ENCODE data around the gene PTPRQ. TPM values are rescaled to one million over a fixed set of nuclear protein-coding genes. Genes with fewer than 3 reads are reported as not detected.

PTPRQ gene
- polyA plus RNA-seq, 1 experiment: 5.1 TPM

DNA sequence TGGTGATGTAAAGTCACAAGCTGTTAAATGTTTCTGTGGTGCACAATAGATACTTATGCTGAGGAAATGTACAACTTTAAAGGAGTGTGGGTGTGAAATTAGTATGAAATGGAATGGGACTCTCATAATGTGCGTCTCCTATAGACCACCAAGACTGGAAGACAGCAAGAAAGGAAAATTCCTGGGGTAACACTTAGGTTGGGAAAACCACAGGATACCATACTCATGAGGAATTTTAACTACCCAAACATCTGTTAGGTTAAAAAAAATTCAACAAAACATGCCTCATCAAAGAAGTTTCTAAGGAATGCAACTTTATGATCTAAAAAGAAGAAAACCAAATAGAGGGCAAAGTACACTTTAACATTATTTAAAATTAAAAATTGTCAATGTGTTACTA lies 149.7 kb downstream of the PTPRQ start:
- H3K4me3 ChIP-seq (ENCODE audit: low read depth, low read length): no peak overlapping the region
- DNase-seq (ENCODE audit: low read depth): peak; percentile 70
- no peaks in the 10 kb centered on the region for H3K27me3 ChIP-seq (ENCODE audit: control insufficient read depth, insufficient read depth, low read length)
- CTCF ChIA-PET: no interaction called here
- no peak for TF ChIP-seq CTCF (IDR thresholded peaks at IDR 0.05; ENCODE audit: insufficient read depth, low read depth, low read length)
- POLR2A ChIA-PET: no interaction called here
- H3K36me3 ChIP-seq (ENCODE audit: control insufficient read depth, insufficient read depth, low read length): no peaks in the 10 kb centered on the region

DNA sequence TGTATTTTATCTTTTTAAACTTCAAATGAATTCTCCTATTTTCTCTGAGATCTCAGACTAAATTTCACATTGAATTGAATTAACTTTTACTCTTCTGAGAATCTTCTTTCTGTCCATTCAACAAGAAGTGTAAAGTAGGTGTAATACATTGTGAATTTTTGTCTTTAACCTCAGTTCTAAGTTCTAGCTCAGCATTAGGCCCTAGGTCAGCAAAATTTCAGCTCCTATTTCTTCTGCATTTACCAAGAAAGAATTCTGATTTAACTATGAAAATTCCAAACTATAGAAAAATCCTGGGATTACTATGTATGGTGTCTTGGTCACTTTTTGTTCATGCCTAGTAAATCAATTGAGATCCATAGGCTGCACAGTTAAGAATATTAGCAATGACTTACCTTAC lies 152.5 kb downstream of the PTPRQ start:
- Histone ChIP-seq H3K36me3 (ENCODE audit: control insufficient read depth, insufficient read depth, low read length) (no peaks in the 10 kb centered on the region), H3K27me3 (ENCODE audit: control insufficient read depth, insufficient read depth, low read length) (no peaks in the 10 kb centered on the region), H3K4me3 (ENCODE audit: low read depth, low read length) (no peak overlapping the region)
- ChIA-PET POLR2A (no interaction called here), CTCF (no interaction called here)
- no peak for TF ChIP-seq CTCF (IDR thresholded peaks at IDR 0.05; ENCODE audit: insufficient read depth, low read depth, low read length)
- DNase-seq (ENCODE audit: low read depth): no peak

GRCh38 chr12:80598004-80598606 lies 154.1 kb downstream of the PTPRQ start:
- POLR2A ChIA-PET: no interaction called here
- H3K4me3 ChIP-seq (ENCODE audit: low read depth, low read length): no peak overlapping the region

GRCh38 chr12:80602455-80602854 lies 158.4 kb downstream of the PTPRQ start:
- no peak overlapping the region for H3K4me3 ChIP-seq (ENCODE audit: low read depth, low read length)
- H3K27me3 ChIP-seq (ENCODE audit: control insufficient read depth, insufficient read depth, low read length): no peaks in the 10 kb centered on the region
- no peak for TF ChIP-seq CTCF (IDR thresholded peaks at IDR 0.05; ENCODE audit: insufficient read depth, low read depth, low read length)
- no peak for DNase-seq (ENCODE audit: low read depth)
- no peaks in the 10 kb centered on the region for H3K36me3 ChIP-seq (ENCODE audit: control insufficient read depth, insufficient read depth, low read length)
- CTCF ChIA-PET: interaction anchor here (1.3 kb wide), 1 partner anchor 9 kb away, joined by 5 read pairs; no protein-coding TSS in a partner anchor
- POLR2A ChIA-PET: no interaction called here

More at GRCh38 chr12:80598004-80598606, 154.1 kb downstream of the PTPRQ start:
- peak; percentile 35; the same call in 1 of the 2 replicates for TF ChIP-seq CTCF (IDR thresholded peaks at IDR 0.05; ENCODE audit: insufficient read depth, low read depth, low read length)
- CTCF ChIA-PET: interaction anchor here (0.6 to 1.7 kb wide), 10 partner anchors 13 to 187 kb away, joined by 3 to 6 read pairs (median 4); no protein-coding TSS in a partner anchor
- Histone ChIP-seq H3K36me3 (ENCODE audit: control insufficient read depth, insufficient read depth, low read length) (no peaks in the 10 kb centered on the region), H3K27me3 (ENCODE audit: control insufficient read depth, insufficient read depth, low read length) (no peaks in the 10 kb centered on the region)
- no peak for DNase-seq (ENCODE audit: low read depth)

- ChIA-PET POLR2A (no interaction called here), CTCF (interaction anchor here (1.2 kb wide), 1 partner anchor 11 kb away, joined by 3 read pairs; no protein-coding TSS in a partner anchor)
- H3K4me3 ChIP-seq (ENCODE audit: low read depth, low read length): no peak overlapping the region
Measured at GRCh38 chr12:80607361-80608135, 163.5 kb downstream of the PTPRQ start.

More at GRCh38 chr12:80607361-80608135, 163.5 kb downstream of the PTPRQ start:
- H3K36me3 ChIP-seq (ENCODE audit: control insufficient read depth, insufficient read depth, low read length): no peaks in the 10 kb centered on the region
- no peaks in the 10 kb centered on the region for H3K27me3 ChIP-seq (ENCODE audit: control insufficient read depth, insufficient read depth, low read length)
- TF ChIP-seq CTCF (IDR thresholded peaks at IDR 0.05; ENCODE audit: insufficient read depth, low read depth, low read length): no peak
- no peak for DNase-seq (ENCODE audit: low read depth)

Data from BJ (cell line).